ENCODE data around the gene LTBP1. TPM values are rescaled to one million over a fixed set of nuclear protein-coding genes. Genes with fewer than 3 reads are reported as not detected.

The LTBP1 gene
- total RNA-seq, 4 donors from 2014 or later: 8.7 to 18.7 (median 13.0) TPM

DNA sequence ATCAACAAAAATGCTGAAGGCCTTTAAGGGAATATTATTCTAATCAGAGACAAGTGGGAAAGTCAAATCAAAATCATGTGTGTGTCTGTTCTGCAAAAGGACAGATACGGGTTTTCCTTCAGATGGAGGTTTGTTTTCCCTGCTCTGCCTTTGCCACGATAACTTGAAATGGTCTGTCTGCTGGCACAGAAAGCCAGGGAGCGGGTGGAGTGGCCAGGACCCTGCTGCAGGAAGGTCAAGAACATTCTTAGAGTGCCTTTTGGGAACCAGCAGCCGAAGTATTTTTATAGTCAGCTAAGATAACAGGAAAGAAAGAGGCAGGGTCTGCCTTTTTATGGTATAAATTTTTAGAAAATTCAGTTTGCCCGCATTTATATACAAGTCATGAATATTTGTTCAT is 234.2 kb downstream of the LTBP1 start:
- H3K4me1 ChIP-seq: no peaks in the 10 kb centered on the region
- no peak for DNase-seq (ENCODE audit: low spot score in 2 of 2)
- no peak overlapping the region for H3K4me3 ChIP-seq
- no peak overlapping the region for H3K27ac ChIP-seq
- H3K27me3 ChIP-seq: no peaks in the 10 kb centered on the region
- 75% methylated on average over 5 of the region's 5 CpGs for WGBS
- H3K9me3 ChIP-seq: no peaks in the 10 kb centered on the region
- TF ChIP-seq EP300 (IDR thresholded peaks at IDR 0.05) (no peak), POLR2AphosphoS5 (IDR thresholded peaks at IDR 0.05) (no peak), POLR2A (IDR thresholded peaks at IDR 0.05) (no peak)
- TF ChIP-seq, protein P1, sequence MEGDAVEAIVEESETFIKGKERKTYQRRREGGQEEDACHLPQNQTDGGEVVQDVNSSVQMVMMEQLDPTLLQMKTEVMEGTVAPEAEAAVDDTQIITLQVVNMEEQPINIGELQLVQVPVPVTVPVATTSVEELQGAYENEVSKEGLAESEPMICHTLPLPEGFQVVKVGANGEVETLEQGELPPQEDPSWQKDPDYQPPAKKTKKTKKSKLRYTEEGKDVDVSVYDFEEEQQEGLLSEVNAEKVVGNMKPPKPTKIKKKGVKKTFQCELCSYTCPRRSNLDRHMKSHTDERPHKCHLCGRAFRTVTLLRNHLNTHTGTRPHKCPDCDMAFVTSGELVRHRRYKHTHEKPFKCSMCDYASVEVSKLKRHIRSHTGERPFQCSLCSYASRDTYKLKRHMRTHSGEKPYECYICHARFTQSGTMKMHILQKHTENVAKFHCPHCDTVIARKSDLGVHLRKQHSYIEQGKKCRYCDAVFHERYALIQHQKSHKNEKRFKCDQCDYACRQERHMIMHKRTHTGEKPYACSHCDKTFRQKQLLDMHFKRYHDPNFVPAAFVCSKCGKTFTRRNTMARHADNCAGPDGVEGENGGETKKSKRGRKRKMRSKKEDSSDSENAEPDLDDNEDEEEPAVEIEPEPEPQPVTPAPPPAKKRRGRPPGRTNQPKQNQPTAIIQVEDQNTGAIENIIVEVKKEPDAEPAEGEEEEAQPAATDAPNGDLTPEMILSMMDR (IDR thresholded peaks at IDR 0.05): no peak
- H3K36me3 ChIP-seq: no peaks in the 10 kb centered on the region

GRCh38 chr2:33181466-33181865 is 234.7 kb downstream of the LTBP1 start:
- DNase-seq (ENCODE audit: low spot score in 2 of 2): no peak
- H3K36me3 ChIP-seq: no peaks in the 10 kb centered on the region
- no peak overlapping the region for H3K27ac ChIP-seq
- no peaks in the 10 kb centered on the region for H3K4me1 ChIP-seq
- no peaks in the 10 kb centered on the region for H3K9me3 ChIP-seq
- H3K27me3 ChIP-seq: no peaks in the 10 kb centered on the region
- H3K4me3 ChIP-seq: no peak overlapping the region
- WGBS: 96% methylated on average over 4 of the region's 4 CpGs
- TF ChIP-seq, protein P1 (IDR thresholded peaks at IDR 0.05): no peak
- no peak for TF ChIP-seq POLR2AphosphoS5 (IDR thresholded peaks at IDR 0.05)

- Histone ChIP-seq H3K27ac (no peak overlapping the region), H3K4me3 (no peak overlapping the region), H3K9me3 (no peaks in the 10 kb centered on the region), H3K4me1 (no peaks in the 10 kb centered on the region), H3K27me3 (no peaks in the 10 kb centered on the region), H3K36me3 (no peaks in the 10 kb centered on the region)
- DNase-seq (ENCODE audit: low spot score in 2 of 2): no peak
- 82% methylated on average over 3 of the region's 3 CpGs for WGBS
- TF ChIP-seq, protein P1 (IDR thresholded peaks at IDR 0.05): no peak
- TF ChIP-seq EP300 (IDR thresholded peaks at IDR 0.05) (no peak), POLR2AphosphoS5 (IDR thresholded peaks at IDR 0.05) (no peak), POLR2A (IDR thresholded peaks at IDR 0.05) (no peak)
Measured at GRCh38 chr2:33184041-33184440, 237.3 kb downstream of the LTBP1 start.

- Histone ChIP-seq H3K27ac (no peak overlapping the region), H3K4me1 (no peaks in the 10 kb centered on the region), H3K4me3 (no peak overlapping the region), H3K9me3 (no peaks in the 10 kb centered on the region), H3K36me3 (no peaks in the 10 kb centered on the region), H3K27me3 (no peaks in the 10 kb centered on the region)
- TF ChIP-seq EP300 (IDR thresholded peaks at IDR 0.05): no peak
- TF ChIP-seq POLR2A (IDR thresholded peaks at IDR 0.05): no peak
- WGBS: 91% methylated on average over 6 of the region's 6 CpGs
- DNase-seq (ENCODE audit: low spot score in 2 of 2): no peak
Measured at GRCh38 chr2:33186937-33187336, 240.2 kb downstream of the LTBP1 start.

DNA sequence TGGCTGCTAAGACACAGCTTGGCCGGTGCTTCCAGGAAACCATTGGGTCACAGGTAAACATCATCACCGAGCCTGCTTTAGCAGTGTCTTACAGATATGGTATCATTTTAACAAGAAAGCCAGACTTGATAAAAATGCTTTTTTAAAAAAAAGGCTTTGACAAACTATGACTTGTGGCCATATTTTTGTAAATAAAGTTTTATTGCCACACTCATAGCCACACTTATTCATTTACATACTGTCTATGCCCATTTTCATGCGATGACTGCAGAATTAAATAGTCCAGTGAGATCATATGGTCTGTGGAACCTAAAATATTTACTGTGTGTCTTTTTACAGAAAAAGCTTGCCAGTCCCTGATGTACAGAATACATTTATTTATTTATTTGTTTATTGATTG is 242.0 kb downstream of the LTBP1 start:
- H3K27me3 ChIP-seq: no peaks in the 10 kb centered on the region
- H3K36me3 ChIP-seq: no peaks in the 10 kb centered on the region
- WGBS: 98% methylated on average over 3 of the region's 3 CpGs
- TF ChIP-seq EP300 (IDR thresholded peaks at IDR 0.05): no peak
- TF ChIP-seq POLR2AphosphoS5 (IDR thresholded peaks at IDR 0.05): no peak
- TF ChIP-seq, protein P1 (IDR thresholded peaks at IDR 0.05): no peak
- no peak for TF ChIP-seq POLR2A (IDR thresholded peaks at IDR 0.05)
- H3K9me3 ChIP-seq: no peaks in the 10 kb centered on the region
- DNase-seq (ENCODE audit: low spot score in 2 of 2): no peak
- no peak overlapping the region for H3K4me3 ChIP-seq
- no peak overlapping the region for H3K27ac ChIP-seq
- H3K4me1 ChIP-seq: no peaks in the 10 kb centered on the region

DNA sequence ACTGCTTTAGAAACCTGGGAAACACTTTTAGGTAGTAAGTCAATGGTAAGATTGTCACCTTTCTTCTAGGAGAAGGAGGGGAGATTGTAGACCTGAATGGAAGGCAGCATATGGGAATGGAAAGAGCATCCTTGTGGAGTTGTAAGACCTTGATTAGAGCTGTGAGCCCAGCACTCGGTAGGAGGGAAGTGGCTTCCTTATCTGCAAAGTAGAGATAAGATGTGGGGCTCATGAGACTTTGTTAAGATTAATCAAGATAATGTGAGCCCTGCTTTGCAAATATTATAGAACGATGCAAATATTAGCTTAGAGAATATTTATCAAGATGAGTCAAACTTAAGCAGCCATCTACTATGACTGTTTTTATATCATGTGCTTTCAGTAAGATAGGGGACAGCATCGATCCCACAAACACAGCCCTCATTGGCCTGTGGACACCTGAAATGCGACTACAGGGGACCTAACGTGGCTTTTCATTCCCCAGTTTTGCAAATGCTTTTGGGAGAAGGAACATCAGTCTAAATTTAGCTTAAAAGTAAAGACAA is 243.7 kb downstream of the LTBP1 start:
- Histone ChIP-seq H3K27ac (no peak overlapping the region), H3K36me3 (no peaks in the 10 kb centered on the region)
- 89% methylated on average over 5 of the region's 5 CpGs for WGBS

More for the DNA sequence above, 243.7 kb downstream of the LTBP1 start:
- no peak for DNase-seq (ENCODE audit: low spot score in 2 of 2)
- H3K4me1 ChIP-seq: no peaks in the 10 kb centered on the region
- no peaks in the 10 kb centered on the region for H3K27me3 ChIP-seq
- H3K4me3 ChIP-seq: no peak overlapping the region
- TF ChIP-seq EP300 (IDR thresholded peaks at IDR 0.05) (no peak), POLR2A (IDR thresholded peaks at IDR 0.05) (no peak), POLR2AphosphoS5 (IDR thresholded peaks at IDR 0.05) (no peak)
- TF ChIP-seq, protein P1 (IDR thresholded peaks at IDR 0.05): no peak
- no peaks in the 10 kb centered on the region for H3K9me3 ChIP-seq

Data from suprapubic skin (tissue), 4 donors.